PC-9 (cell line): ENCODE measurements around the gene FOXP1.

Experiments
- EZH2 ChIP-seq: fragments of 200-600 bp; sonication (generic); IDR thresholded peaks from 2 replicates; pipeline ENCODE4 v1.8.0; 2017; ENCODE audit warnings: antibody characterized with exemption, low read depth
- TF ChIP-seq, protein P1 (sequence below): fragments of 200-600 bp; sonication (generic); conservative IDR thresholded peaks from 2 replicates; pipeline ENCODE4 v1.6.1; 2017; ENCODE audit warnings: mixed run types, antibody characterized with exemption, mild to moderate bottlenecking, moderate library complexity

DNA sequence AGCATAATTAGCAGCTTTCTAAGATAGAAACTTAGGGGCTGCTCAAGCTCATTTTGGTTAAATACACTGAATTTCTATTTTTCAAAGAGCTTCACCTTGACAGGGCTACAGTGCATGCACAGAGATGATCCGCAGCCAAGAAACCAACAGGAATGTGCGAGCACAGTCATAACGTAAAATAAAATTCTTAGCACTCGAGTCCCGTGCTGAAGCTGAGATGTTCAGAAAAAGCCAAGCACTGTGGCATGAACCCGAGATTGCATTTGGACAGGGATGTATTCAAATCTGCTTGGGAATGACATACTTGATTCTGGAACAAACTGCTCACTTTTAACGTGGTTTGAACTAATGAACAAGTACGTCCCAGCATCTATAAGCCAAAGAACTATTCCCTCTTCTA lies 340.3 kb downstream of the FOXP1 start:
- TF ChIP-seq, protein P1, sequence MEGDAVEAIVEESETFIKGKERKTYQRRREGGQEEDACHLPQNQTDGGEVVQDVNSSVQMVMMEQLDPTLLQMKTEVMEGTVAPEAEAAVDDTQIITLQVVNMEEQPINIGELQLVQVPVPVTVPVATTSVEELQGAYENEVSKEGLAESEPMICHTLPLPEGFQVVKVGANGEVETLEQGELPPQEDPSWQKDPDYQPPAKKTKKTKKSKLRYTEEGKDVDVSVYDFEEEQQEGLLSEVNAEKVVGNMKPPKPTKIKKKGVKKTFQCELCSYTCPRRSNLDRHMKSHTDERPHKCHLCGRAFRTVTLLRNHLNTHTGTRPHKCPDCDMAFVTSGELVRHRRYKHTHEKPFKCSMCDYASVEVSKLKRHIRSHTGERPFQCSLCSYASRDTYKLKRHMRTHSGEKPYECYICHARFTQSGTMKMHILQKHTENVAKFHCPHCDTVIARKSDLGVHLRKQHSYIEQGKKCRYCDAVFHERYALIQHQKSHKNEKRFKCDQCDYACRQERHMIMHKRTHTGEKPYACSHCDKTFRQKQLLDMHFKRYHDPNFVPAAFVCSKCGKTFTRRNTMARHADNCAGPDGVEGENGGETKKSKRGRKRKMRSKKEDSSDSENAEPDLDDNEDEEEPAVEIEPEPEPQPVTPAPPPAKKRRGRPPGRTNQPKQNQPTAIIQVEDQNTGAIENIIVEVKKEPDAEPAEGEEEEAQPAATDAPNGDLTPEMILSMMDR, result no peak
- no peak for TF ChIP-seq EZH2
